ENCODE measurements around the gene TMC5. TPM values are rescaled to one million over a fixed set of nuclear protein-coding genes. Genes with fewer than 3 reads are reported as not detected.
"Not testable (repeated sequence)": the region's sequence is repeated elsewhere in the genome, so short reads cannot be mapped to it uniquely, and the experiment has no call there.

TMC5 gene
- total RNA-seq, 1 donor from 2014 or later, result not detected

DNA sequence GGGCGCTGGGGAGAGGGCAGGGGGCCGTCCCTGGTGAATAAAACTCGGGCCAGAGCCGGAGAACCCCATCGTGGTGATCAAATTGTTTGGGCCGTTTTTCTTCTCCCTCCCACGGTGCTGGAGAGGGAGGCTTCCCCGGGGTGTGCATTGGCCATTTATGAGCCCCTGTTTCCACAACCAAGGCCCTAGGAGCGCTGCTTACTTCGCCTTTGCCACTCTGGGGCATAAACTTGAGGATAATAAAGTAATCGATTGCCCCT is 106.6 kb downstream of the TMC5 start:
- intact Hi-C loops (cut with DNase I), result loop anchor here (2.0 kb wide), 1 partner anchor 31 kb away; the partner anchor contains the start of gene VPS35L
- no peak for DNase-seq (ENCODE audit: low spot score)

DNA sequence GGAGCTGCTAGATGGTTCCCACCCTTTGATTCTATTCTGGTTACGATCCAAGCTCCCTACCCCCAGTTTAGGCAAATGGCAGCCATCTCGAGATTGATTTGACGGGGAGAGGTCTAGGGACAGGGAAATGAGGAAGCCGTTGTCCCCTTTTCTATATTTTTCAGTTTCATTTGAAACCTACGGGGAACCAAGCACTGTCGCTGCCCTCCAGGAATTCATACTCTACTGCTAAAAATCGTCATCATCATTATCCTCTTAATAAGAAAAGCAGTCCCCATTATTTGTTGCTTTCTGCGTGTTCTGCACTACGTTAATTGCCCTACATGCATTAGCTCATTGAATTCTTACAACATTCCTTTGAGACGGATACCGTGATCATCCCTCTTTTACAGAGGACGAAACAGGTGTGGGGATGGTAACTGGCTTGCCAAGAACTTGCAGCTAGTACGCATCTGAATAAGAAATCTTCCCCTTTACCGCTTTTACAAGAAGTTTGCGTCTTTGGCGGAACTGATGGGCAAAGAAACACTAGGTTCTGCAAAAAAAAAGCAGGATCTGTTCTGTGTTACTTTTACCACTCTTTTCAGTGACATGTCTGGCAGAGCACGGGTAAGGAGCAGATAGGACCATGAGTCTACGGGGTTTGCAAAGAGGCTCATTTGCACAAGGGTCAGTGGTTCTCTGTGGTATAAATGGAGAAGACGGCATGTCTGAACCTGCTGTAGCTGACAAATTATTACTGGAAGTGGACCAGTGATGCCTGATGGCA is 107.1 kb downstream of the TMC5 start:
- intact Hi-C loops (cut with DNase I), result loop anchor here (2.0 kb wide), 1 partner anchor 30 kb away; the partner anchor contains the start of gene VPS35L
- DNase-seq (ENCODE audit: low spot score), result no peak

DNA sequence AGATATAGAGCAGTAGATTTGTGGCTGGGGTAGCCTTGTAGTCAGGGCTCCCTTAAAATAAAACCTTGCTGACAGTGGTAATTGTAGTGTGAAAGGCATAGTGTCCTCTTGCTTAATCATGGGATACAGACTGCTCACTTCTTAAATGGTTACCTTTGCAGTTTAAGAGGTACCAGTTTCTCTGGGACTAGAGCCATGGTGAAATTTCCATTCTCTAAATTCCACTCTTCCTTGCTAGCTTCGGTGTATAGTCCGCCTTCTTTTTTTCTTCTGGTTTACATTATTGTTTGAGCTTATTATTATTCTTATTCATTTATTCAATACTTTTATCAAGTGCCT is 107.7 kb downstream of the TMC5 start:
- intact Hi-C loops (cut with DNase I), result loop anchor here (2.0 kb wide), 1 partner anchor 29 kb away; the partner anchor contains the start of gene VPS35L
- DNase-seq (ENCODE audit: low spot score), result no peak

DNA sequence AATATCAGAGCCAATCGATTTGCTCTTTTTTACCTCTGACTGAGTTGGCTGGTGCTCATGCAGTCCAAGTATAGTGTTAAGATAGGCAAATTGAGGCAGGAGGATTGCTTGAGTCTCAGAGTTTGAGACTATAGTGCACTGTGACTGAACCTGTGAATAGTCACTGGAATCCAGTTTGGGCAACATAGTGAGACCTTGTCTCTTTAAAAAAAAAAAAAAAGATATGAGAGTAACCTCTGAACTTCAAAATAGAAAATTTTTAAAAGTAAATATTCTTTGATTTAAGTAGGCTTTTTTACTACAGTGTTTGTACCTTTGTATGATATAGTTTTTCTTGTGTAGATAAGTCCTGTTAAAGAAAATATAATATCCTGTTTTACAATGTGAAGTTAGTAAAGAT is 109.5 kb downstream of the TMC5 start:
- DNase-seq (ENCODE audit: low spot score), result no peak
- intact Hi-C loops (cut with DNase I), result no loop called here

DNA sequence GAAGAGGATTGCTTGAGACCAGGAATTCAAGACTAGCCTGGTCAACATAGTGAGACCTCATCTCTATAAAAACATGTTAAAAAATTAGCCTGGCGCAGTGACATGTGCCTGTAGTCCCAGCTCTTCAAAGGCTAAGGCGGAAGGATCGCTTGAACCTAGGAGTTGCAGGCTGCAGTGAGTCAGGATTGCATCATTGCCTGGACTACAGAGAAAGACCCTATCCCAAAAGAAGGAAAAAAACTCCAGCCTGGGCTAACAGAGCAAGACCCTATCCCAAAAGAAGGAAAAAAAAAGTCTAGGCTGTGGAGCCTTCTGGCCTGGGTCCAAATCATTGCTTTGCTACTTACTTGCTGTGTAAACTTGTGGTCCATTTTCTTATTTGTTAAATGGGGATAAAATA is 111.0 kb downstream of the TMC5 start:
- intact Hi-C loops (cut with DNase I), result no loop called here
- no peak for DNase-seq (ENCODE audit: low spot score)

DNA sequence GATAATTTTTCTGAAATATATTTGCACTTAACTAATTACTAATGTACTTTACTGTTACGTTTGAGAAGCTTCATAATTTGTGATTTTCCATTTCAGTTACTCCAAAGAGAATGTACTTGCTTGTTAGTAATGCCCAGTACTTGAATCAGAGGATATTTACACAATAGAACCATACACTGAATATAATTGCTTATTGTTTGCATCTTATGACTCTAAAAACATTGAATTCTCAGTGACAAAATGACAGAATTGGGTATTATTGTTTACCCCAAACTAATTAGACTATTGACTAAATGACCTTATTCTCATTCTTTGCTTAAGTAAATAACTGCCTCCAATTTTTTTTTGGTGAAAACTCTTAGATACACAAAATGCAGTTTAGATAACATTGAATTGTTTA is 114.9 kb downstream of the TMC5 start:
- intact Hi-C loops (cut with DNase I), result no loop called here
- no peak for DNase-seq (ENCODE audit: low spot score)

DNA sequence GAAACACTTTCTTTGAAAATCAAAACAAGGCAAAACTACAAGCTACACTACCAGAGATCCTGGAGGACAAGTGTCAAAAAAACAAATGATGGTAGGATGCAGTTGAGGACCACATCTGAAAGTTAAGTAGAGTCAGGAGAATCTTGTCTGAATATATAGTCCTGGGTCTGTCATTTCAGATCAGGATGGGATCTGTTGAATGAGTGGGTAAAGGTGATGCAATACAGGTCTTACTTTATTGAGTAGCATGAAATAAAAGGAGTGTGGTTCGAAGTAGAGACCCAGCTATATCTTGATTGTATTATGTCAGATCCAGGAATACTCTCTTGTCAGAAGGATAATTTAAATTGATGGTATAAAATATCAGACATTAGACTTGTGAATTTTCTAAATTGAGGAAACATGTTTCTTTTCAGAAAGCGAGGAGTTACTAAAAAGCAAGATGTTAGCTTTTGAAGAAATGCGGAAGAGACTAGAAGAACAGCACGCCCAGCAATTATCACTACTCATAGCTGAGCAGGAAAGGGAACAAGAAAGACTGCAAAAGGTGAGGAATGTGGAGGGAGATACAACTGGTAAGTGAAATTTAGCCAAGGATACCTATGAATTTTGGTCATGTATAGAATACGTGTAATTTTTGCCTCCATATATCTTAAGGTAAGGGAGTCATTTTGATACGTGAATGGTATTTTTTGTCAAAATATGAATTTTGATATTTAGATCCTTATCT is 122.7 kb downstream of the TMC5 start:
- intact Hi-C loops (cut with DNase I), result no loop called here
- no peak for DNase-seq (ENCODE audit: low spot score)

DNA sequence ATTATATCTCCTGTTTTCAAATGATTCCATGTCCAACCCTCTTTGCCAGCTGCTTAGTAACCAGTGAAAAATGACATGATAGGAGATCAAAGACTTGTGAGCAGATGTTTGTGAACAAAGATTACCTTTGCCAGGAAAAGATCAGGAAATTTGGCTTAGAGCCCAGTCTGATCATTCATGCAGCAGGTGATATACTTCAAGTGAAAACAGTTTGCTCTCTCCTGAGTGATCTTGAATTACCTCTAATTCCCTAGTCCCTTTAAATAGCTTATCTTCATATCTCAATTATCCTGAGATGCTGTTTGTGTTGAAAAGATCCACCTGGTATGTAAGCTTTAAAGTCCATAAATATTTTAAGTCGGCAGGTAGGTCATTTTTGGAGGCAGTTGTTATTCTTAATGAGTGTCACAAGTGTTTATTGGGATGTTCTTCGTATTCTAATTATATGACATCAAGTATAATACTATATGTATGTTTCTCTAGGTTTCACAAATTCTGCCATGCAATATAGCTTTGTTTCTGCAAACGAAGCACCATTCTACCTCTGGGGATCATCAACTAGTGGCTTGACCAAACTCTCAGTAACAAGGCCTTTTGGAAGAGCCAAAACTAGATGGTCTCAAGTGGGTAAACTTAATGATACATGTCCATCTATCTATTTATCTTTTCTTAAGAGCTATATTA is 124.6 kb downstream of the TMC5 start:
- DNase-seq (ENCODE audit: low spot score), result no peak
- intact Hi-C loops (cut with DNase I), result no loop called here

DNA sequence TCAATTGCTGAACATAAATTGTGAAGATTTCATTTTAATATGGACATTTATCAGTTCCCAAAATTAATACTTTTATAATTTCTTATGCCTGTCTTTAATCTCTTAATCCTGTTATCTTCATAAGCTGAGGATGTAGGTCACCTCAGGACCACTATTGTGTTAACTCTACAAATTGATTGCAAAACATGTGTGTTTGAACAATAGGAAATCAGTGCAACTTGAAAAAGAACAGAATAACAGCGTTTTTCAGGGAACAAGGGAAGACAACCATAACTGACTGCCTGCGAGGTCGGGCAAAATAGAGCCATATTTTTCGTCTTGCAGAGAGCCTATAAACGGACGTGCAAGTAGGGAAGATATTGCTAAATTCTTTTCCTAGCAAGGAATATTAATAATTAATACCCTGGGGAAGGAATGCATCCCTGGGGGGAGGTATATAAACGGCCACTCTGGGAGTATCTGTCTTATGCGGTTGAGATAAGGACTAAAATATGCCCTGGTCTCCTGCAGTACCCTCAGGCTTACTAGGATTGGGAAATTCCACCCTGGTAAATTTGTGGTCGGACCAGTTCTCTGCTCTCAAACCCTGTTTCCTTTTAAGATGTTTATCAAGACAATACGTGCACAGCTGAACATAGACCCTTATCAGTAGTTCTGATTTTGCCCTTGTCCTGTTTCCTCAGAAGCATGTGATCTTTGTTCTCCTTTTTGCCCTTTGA is 125.8 kb downstream of the TMC5 start:
- intact Hi-C loops (cut with DNase I); DNase-seq (ENCODE audit: low spot score): not testable (repeated sequence)

DNA sequence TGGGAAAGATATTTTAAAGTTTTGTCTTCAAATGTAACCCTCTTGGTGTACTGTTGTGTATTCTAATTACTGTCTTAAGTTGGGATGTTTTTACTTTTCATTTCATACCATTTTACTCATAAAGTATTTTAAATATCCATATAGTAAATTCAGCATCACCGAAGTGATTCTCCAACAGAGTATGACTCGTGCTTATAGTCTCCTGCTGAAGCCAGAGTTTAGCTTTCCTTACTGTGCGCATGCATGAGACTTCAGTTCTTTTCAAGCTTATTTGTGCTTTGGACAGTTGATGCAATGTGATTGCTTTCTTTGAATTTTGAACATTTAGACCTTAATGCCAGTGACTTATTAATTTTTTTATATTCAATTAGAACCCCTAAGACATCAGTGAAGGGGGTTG is 130.5 kb downstream of the TMC5 start:
- intact Hi-C loops (cut with DNase I), result no loop called here
- no peak for DNase-seq (ENCODE audit: low spot score)

Other genes starting within 250 kb of the TMC5 start
- gene SYT17, start 249.6 kb upstream of the TMC5 start, total RNA-seq, result 0.81 TPM
- not detected for gene CLEC19A, start 132.2 kb upstream of the TMC5 start, total RNA-seq
- 89.1 TPM for gene GDE1, start 104.2 kb downstream of the TMC5 start, total RNA-seq
- gene CCP110, start 106.1 kb downstream of the TMC5 start, total RNA-seq, result 7.3 TPM
- 30.1 TPM for gene VPS35L, start 137.8 kb downstream of the TMC5 start, total RNA-seq